Measurements from ENCODE around the gene DLGAP3.

The DLGAP3 gene

DNA sequence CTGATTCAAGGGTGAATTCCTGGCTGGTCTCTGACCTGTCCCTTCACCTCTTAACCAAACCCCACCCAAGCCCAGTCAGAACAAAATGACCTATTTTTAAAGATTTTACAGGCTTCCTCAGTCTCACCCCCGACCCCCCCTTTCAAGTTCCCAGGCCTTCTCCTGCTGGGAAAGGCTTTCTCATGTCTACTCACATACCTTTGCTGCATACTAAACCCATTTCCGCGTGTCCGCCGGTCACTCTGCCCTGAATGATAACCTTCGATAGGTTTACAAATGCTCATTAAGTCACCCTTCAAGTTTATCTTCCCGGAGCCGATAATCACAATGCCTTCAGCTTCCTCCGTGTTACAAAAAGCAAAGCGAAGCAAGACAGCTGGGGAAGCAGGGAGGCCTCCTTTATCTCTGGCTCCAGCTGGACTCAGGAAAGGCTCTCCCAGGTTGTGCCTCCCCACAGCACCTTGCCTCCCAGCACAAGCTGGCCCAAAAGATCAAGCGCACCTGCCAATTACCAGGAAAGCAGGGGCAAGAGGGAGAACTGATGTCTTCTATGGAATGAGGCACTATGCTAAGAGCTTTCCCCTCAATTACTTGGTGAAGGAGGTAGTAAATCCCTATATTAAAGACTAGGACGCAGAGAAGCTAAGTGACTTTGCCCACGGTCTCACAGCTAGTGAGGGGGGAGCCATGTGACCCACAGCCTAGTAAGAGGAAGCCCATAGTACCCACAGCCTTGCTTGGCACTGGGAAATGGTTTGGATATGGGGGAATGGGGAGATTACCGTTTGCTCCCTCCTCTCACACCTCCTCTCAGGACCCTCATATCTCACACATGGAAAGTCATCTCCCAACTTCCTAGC lies 85.8 kb downstream of the DLGAP3 start:
- DNase-seq (ENCODE audit: extremely low read depth, low read depth): no peak
- no peak overlapping the region for H3K4me3 ChIP-seq (replicated peaks; ENCODE audit: low read depth, low read length)
- TF ChIP-seq, protein P1, sequence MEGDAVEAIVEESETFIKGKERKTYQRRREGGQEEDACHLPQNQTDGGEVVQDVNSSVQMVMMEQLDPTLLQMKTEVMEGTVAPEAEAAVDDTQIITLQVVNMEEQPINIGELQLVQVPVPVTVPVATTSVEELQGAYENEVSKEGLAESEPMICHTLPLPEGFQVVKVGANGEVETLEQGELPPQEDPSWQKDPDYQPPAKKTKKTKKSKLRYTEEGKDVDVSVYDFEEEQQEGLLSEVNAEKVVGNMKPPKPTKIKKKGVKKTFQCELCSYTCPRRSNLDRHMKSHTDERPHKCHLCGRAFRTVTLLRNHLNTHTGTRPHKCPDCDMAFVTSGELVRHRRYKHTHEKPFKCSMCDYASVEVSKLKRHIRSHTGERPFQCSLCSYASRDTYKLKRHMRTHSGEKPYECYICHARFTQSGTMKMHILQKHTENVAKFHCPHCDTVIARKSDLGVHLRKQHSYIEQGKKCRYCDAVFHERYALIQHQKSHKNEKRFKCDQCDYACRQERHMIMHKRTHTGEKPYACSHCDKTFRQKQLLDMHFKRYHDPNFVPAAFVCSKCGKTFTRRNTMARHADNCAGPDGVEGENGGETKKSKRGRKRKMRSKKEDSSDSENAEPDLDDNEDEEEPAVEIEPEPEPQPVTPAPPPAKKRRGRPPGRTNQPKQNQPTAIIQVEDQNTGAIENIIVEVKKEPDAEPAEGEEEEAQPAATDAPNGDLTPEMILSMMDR (IDR thresholded peaks at IDR 0.05; ENCODE audit: low read depth, low read length, missing control alignments): no peak

DNA sequence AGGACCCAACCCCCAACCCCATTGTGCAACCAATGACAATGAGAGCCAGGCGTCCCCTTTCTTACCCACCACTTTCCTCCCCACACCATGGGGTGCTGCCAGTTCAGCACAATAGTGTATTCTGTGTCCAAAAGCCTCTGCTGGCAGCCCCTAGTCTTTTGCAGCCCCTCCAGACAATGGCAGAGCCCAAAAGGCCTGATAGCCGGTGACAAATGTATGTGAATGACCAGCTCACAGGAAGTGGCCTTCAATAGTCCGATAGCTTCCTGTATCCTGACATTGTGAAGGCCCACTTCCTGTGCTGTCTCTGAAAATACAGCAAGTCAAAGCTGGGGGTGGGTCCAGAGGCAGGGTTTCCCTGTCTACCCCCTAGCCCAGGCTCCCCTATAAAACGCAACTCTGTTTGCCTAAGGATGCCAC lies 86.5 kb downstream of the DLGAP3 start:
- no peak for DNase-seq (ENCODE audit: extremely low read depth, low read depth)
- H3K4me3 ChIP-seq (replicated peaks; ENCODE audit: low read depth, low read length): no peak overlapping the region
- TF ChIP-seq, protein P1 (IDR thresholded peaks at IDR 0.05; ENCODE audit: low read depth, low read length, missing control alignments): no peak

DNA sequence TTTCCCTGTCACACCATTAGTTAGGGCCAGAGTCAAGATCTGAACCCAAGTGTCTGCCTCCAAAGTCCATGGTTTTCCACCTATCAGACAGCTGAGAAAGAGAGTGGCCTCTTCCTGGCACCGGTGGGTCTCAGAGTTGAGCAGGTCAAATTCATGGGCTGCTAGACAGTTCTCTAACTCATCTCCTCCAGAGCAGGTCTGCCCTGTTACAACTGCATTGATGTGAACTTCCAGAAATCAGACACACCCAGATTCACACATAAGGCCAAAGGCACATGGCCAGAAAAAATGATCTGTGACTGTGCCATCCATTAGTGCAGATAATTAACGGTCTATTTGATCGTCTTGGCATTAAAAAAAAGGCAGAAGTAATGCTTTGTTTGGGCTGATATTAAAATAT lies 87.4 kb downstream of the DLGAP3 start:
- TF ChIP-seq, protein P1 (IDR thresholded peaks at IDR 0.05; ENCODE audit: low read depth, low read length, missing control alignments): no peak
- no peak for DNase-seq (ENCODE audit: extremely low read depth, low read depth)
- no peak overlapping the region for H3K4me3 ChIP-seq (replicated peaks; ENCODE audit: low read depth, low read length)

DNA sequence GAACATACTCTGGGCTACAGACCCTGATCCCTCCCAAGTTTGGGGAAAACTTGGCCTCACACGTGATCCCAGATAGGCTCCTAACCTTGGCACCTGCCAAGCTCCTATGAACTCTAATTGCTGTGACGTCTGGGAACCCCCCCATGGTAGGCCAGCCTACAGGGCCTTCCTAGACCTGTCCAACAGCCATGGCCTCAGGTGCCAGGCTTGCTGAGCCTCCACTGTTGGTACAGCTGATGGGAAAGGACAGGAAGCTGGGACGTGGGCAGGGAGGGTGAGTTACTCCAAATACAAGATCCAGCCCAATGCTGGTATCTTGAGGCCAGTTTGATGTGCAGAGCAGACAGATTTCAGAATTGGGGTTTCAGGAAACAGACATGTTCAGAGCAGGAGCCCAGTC lies 89.0 kb downstream of the DLGAP3 start:
- no peak overlapping the region for H3K4me3 ChIP-seq (replicated peaks; ENCODE audit: low read depth, low read length)
- DNase-seq (ENCODE audit: extremely low read depth, low read depth): no peak
- TF ChIP-seq, protein P1 (IDR thresholded peaks at IDR 0.05; ENCODE audit: low read depth, low read length, missing control alignments): no peak

DNA sequence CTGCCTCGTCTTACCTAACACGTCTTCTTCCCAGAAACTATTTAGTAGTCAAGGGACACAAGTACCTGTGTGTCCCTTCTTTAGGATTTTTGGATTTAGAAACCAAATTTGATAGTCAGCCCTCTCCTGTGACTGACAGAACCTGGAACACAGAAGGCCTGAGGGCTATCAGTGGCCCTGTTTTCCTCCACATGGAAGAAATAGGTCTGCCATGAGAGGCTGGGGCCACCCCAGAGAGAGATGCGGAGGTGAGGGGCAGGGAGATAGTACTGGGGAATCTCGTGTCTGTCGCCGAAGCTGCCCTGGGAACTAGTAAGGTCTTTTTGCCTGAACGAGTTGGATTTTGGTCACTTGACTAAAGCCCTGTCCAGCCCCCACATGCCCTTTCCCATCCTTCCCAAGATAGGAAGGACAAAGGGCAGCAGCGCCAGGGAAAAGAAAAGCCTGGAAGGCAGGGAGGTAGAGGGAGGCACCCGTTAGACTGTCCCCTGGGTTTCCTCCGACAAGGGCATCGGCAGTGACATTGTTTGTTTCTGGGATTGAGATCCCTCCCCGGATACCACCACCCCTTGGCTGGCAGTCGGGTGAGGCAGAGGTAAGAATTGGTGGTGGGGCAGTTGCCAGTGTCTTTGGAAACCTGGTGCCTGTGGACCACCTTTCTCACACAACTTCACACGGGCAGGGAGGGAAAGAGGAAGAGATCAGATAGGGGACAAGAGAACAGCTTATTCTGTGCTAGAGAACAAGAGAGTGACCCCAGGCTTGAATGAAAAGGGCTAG lies 89.7 kb downstream of the DLGAP3 start:
- TF ChIP-seq, protein P1 (IDR thresholded peaks at IDR 0.05; ENCODE audit: low read depth, low read length, missing control alignments): no peak
- no peak overlapping the region for H3K4me3 ChIP-seq (replicated peaks; ENCODE audit: low read depth, low read length)
- DNase-seq (ENCODE audit: extremely low read depth, low read depth): no peak

DNA sequence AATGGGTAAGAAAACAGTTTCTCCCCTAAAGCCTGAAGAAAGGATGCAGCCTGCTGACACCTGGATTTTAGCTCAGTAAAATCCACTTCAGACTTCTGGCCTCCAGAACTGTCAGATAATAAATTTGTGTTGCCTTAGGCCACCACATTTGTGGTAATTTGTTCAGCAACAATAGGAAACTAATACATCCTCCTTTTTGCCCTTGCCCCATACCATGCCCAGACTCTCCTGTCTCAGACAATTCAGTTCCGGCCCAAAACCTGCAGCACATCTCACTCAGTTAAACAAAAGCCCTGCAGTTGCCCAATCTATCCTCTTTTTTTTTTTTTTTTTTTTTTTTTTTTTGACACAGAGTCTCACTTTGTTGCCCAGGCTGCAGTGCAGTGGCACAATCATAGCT lies 95.7 kb downstream of the DLGAP3 start:
- DNase-seq (ENCODE audit: extremely low read depth, low read depth): no peak

More for the DNA sequence above, 95.7 kb downstream of the DLGAP3 start:
- H3K4me3 ChIP-seq (replicated peaks; ENCODE audit: low read depth, low read length): no peak overlapping the region
- TF ChIP-seq, protein P1 (IDR thresholded peaks at IDR 0.05; ENCODE audit: low read depth, low read length, missing control alignments): no peak

Measured in HFF-Myc (cell line).